Measurements from ENCODE around the gene PPP2R3C. TPM values are rescaled to one million over a fixed set of nuclear protein-coding genes. Genes with fewer than 3 reads are reported as not detected.

PPP2R3C gene
- total RNA-seq, 2 donors from 2014 or later, result 14.7 to 27.8 TPM

DNA sequence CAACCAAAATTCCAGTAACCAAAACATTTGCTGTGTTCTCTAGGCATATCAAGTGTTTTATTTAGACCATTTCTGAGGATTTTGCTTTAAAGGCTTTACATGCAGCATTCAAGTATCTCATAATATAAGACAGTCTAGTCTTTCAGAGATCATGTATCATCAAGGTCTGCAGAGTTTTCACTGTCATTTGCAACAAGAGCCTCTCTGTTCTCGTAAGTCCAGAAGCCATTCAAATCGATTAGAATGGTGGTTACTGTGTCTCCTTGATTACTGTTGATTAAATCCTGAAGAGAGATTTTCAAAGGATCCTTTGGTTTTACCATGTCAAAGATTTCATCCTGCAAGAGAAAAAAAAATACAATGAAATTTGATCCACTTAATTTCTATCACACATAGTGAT is 36.3 kb downstream of the PPP2R3C start:
- TF ChIP-seq, protein P1, sequence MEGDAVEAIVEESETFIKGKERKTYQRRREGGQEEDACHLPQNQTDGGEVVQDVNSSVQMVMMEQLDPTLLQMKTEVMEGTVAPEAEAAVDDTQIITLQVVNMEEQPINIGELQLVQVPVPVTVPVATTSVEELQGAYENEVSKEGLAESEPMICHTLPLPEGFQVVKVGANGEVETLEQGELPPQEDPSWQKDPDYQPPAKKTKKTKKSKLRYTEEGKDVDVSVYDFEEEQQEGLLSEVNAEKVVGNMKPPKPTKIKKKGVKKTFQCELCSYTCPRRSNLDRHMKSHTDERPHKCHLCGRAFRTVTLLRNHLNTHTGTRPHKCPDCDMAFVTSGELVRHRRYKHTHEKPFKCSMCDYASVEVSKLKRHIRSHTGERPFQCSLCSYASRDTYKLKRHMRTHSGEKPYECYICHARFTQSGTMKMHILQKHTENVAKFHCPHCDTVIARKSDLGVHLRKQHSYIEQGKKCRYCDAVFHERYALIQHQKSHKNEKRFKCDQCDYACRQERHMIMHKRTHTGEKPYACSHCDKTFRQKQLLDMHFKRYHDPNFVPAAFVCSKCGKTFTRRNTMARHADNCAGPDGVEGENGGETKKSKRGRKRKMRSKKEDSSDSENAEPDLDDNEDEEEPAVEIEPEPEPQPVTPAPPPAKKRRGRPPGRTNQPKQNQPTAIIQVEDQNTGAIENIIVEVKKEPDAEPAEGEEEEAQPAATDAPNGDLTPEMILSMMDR (IDR thresholded peaks at IDR 0.05), result no peak
- Histone ChIP-seq H3K36me3 (peaks cover 62% of the 10 kb centered on the region), H3K27ac (no peak overlapping the region), H3K9me3 (no peaks in the 10 kb centered on the region), H3K27me3 (no peaks in the 10 kb centered on the region), H3K4me1 (no peaks in the 10 kb centered on the region), H3K4me3 (no peak overlapping the region)
- no peak for DNase-seq (ENCODE audit: low spot score)

DNA sequence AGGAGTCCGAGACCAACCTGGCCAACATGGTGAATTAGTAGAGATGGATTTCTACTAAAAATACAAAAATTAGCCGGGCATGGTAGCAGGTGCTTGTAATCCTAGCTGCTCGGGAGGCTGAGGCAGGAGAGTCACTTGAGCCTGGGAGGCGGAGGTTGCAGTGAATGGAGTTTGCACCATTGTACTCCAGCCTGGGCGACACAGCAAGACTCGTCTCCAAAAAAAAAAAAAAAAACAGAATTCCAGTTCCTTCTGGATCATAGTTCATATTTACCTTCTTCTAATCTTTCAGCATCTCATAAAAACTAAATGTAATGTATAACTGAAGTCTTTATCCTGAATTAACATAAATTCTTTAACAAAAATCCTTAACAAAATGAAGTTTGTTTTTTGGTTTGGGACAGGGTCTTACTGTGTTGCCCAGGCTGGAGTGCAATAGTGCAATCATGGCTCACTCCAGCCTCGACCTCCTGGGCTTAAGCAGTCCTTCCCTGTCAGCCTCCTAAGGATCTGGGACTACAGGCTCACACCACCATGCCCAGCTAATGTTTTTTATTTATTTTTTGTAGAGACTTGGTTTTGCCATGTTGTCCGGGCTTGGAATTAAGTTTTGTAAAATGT is 38.1 kb downstream of the PPP2R3C start:
- peaks cover 79% of the 10 kb centered on the region for H3K36me3 ChIP-seq
- no peaks in the 10 kb centered on the region for H3K4me1 ChIP-seq
- DNase-seq (ENCODE audit: low spot score), result no peak
- H3K4me3 ChIP-seq, result no peak overlapping the region
- TF ChIP-seq, protein P1 (IDR thresholded peaks at IDR 0.05), result no peak
- H3K27ac ChIP-seq, result no peak overlapping the region
- no peaks in the 10 kb centered on the region for H3K27me3 ChIP-seq
- H3K9me3 ChIP-seq, result no peaks in the 10 kb centered on the region

DNA sequence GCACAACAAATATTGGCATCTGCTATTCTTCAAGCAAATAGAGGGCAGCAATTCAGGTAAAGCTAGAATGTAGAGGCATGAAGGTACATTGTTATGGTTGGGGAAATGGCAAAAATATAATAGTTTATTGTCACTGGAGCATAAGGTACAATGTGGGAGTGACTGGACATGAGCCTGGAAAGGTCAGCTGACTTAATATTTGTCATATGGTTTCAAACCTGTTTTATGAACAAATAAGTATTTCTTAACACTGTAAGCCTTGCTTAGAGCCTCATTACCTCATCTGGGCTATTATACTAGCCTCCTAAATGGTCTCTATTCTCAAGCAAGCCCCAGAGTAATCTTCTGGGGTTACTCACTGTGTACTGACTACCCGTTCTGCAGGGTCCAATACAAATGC is 42.0 kb downstream of the PPP2R3C start:
- TF ChIP-seq, protein P1 (IDR thresholded peaks at IDR 0.05), result no peak
- H3K4me3 ChIP-seq, result no peak overlapping the region
- DNase-seq (ENCODE audit: low spot score), result no peak
- H3K27ac ChIP-seq, result no peak overlapping the region
- H3K36me3 ChIP-seq, result peaks cover 66% of the 10 kb centered on the region
- H3K4me1 ChIP-seq, result no peaks in the 10 kb centered on the region
- H3K9me3 ChIP-seq, result no peaks in the 10 kb centered on the region
- no peaks in the 10 kb centered on the region for H3K27me3 ChIP-seq

DNA sequence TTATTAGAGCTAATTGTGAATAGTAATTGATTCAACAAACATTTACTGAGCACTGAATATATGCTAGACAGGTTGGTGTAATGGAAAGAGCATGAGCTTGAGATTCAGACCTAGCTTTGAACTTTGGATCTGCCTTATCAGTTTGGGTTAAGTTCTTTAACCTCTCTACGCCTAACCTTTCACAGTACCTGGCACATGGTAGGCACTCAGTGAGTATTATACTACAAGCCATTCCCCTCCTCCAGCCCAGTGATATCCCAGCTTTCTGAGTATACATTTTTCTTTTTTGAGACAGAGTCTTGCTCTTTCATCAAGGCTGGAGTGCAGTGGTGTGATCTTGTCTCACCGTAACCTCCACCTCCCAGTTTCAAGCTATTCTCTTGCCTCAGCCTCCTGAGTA is 43.7 kb downstream of the PPP2R3C start:
- Histone ChIP-seq H3K9me3 (no peaks in the 10 kb centered on the region), H3K4me1 (no peaks in the 10 kb centered on the region), H3K4me3 (no peak overlapping the region), H3K27me3 (no peaks in the 10 kb centered on the region), H3K36me3 (peaks cover 58% of the 10 kb centered on the region), H3K27ac (no peak overlapping the region)
- TF ChIP-seq, protein P1 (IDR thresholded peaks at IDR 0.05), result no peak
- no peak for DNase-seq (ENCODE audit: low spot score)

DNA sequence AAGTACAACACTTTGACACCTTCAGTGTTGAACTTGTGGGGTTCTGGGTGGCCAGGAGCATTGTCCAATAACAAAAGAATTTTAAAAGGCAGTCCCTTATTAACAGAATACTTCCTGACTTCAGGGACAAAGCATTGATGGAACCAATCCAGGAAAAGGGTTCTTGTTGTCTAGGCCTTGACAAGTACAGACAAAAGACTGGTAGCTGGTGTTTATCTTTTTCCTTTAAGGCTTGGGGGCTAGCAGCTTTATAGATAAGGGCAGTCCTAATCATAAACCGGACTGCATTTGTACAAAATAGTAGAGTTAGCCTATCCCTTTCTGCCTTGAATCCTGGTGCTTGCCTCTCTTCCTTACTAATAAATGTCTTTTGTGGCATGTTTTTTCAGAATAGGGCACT is 48.3 kb downstream of the PPP2R3C start:
- Histone ChIP-seq H3K4me1 (no peaks in the 10 kb centered on the region), H3K36me3 (peaks cover 37% of the 10 kb centered on the region), H3K9me3 (no peaks in the 10 kb centered on the region), H3K4me3 (no peak overlapping the region), H3K27ac (no peak overlapping the region), H3K27me3 (no peaks in the 10 kb centered on the region)
- DNase-seq (ENCODE audit: low spot score), result no peak
- TF ChIP-seq, protein P1 (IDR thresholded peaks at IDR 0.05), result no peak

GRCh38 chr14:35072226-35072625 is 49.6 kb downstream of the PPP2R3C start:
- no peak for DNase-seq (ENCODE audit: low spot score)
- H3K36me3 ChIP-seq, result peaks cover 29% of the 10 kb centered on the region
- no peaks in the 10 kb centered on the region for H3K27me3 ChIP-seq
- TF ChIP-seq, protein P1 (IDR thresholded peaks at IDR 0.05), result no peak
- H3K9me3 ChIP-seq, result no peaks in the 10 kb centered on the region
- H3K4me1 ChIP-seq, result no peaks in the 10 kb centered on the region
- no peak overlapping the region for H3K4me3 ChIP-seq
- H3K27ac ChIP-seq, result no peak overlapping the region
